K562 (cell line): Measurements from ENCODE around the gene PIH1D1. TPM values are rescaled to one million over a fixed set of nuclear protein-coding genes. Genes with fewer than 3 reads are reported as not detected.

Source experiments
- ARID1B ChIP-seq: fragments of 450-650 bp; IDR thresholded peaks from 2 replicates; pipeline ENCODE4 v1.6.1; 2016; ENCODE audit warnings: antibody characterized with exemption, mild to moderate bottlenecking, inconsistent platforms
- CXXC5 ChIP-seq: fragments of 250-450 bp; sonication (Bioruptor Pico); IDR thresholded peaks from 2 replicates; pipeline ENCODE4 v1.8.0; 2022; ENCODE audit warnings: inconsistent platforms, mild to moderate bottlenecking, moderate library complexity
- E2F5 ChIP-seq: sonication (generic); formaldehyde crosslinking; IDR thresholded peaks from 2 replicates; pipeline ENCODE4 v1.8.0; 2022; ENCODE audit warnings: mild to moderate bottlenecking, missing genetic modification reagents
- GTF2E2 ChIP-seq: fragments of 200-800 bp; sonication (Bioruptor generic); IDR thresholded peaks from 2 replicates; pipeline ENCODE4 v1.6.1; 2016; ENCODE audit warnings: missing genetic modification characterization, missing compliant biosample characterization
- HMGXB4 ChIP-seq: sonication (generic); formaldehyde crosslinking; IDR thresholded peaks from 2 replicates; pipeline ENCODE4 v1.8.1; 2023; ENCODE audit warnings: mild to moderate bottlenecking, missing genetic modification reagents
- IFI16 ChIP-seq: fragments of 250-450 bp; sonication (Bioruptor Pico); IDR thresholded peaks from 2 replicates; pipeline ENCODE4 v2.1.2; 2022; ENCODE audit warnings: mild to moderate bottlenecking, inconsistent platforms
- KAT2B ChIP-seq: IDR thresholded peaks from one replicate; pipeline ENCODE4 v1.6.1; 2012; ENCODE audit warnings: low read depth, mild to moderate bottlenecking, control low read depth, inconsistent platforms, low read length, moderate library complexity
- KLF10 ChIP-seq: fragments of 250-450 bp; sonication (Bioruptor Pico); IDR thresholded peaks from 2 replicates; pipeline ENCODE4 v1.6.1; 2021; ENCODE audit warnings: matching md5 sums
- L3MBTL2 ChIP-seq: fragments of 450-650 bp; IDR thresholded peaks from 2 replicates; pipeline ENCODE4 v1.6.1; 2016; ENCODE audit warnings: mild to moderate bottlenecking, moderate library complexity
- MAFG ChIP-seq: fragments of 450-650 bp; conservative IDR thresholded peaks from 2 replicates; pipeline ENCODE4 v1.6.1; 2016; ENCODE audit warnings: missing genetic modification characterization, missing compliant biosample characterization
- MEIS2 ChIP-seq: fragments of 450-650 bp; IDR thresholded peaks from 2 replicates; pipeline ENCODE4 v1.6.1; 2014; ENCODE audit warnings: mild to moderate bottlenecking; ENCODE audit not compliant: partially characterized antibody
- NBN ChIP-seq: fragments of 450-650 bp; IDR thresholded peaks from 2 replicates; pipeline ENCODE4 v1.6.1; 2016; ENCODE audit warnings: low read depth, mild to moderate bottlenecking
- NFATC3 ChIP-seq: fragments of 450-650 bp; IDR thresholded peaks from 2 replicates; pipeline ENCODE4 v1.6.1; 2017; ENCODE audit warnings: mild to moderate bottlenecking
- NR4A1 ChIP-seq, 2 experiments: fragments of 250-450 bp in 1 of 2; fragments of 450-650 bp in 1 of 2; sonication (Bioruptor Pico) in 1 of 2; IDR thresholded peaks; 2 replicates each; pipeline versions ENCODE4 v1.4.0 to v1.6.1; 2016 to 2020; ENCODE audit warnings: mild to moderate bottlenecking in 2 of 2, missing compliant biosample characterization in 1 of 2, missing genetic modification characterization in 1 of 2, moderate library complexity in 1 of 2
- PHB ChIP-seq: fragments of 250-450 bp; sonication (Bioruptor Pico); IDR thresholded peaks from 2 replicates; pipeline ENCODE4 v1.5.0; 2021
- PURB ChIP-seq: sonication (generic); formaldehyde crosslinking; IDR thresholded peaks from 2 replicates; pipeline ENCODE4 v1.9.0; 2021; ENCODE audit warnings: low read depth, mild to moderate bottlenecking, missing genetic modification reagents
- SMARCA4 ChIP-seq: fragments of 450-650 bp; IDR thresholded peaks from 2 replicates; pipeline ENCODE4 v1.6.1; 2016
- SP1 ChIP-seq: sonication (generic); formaldehyde crosslinking; IDR thresholded peaks from 2 replicates; pipeline ENCODE4 v1.8.1; 2022; ENCODE audit warnings: mild to moderate bottlenecking, missing genetic modification reagents
- THRA ChIP-seq: fragments of 450-650 bp; IDR thresholded peaks from 2 replicates; pipeline ENCODE4 v1.6.1; 2017; ENCODE audit warnings: mild to moderate bottlenecking, moderate library complexity
- ZBTB11 ChIP-seq, 3 experiments: fragments of 200-800 bp in 1 of 3; fragments of 250-450 bp in 1 of 3; fragments of 450-650 bp in 1 of 3; sonication (Bioruptor Pico) in 1 of 3; sonication (Bioruptor generic) in 1 of 3; formaldehyde crosslinking in 1 of 3; IDR thresholded peaks; 2 replicates each; pipeline versions ENCODE4 v1.6.1 to v1.8.0; 2016 to 2022; ENCODE audit warnings: mild to moderate bottlenecking in 2 of 3, missing genetic modification characterization in 2 of 3, missing compliant biosample characterization in 1 of 3, moderate library complexity in 1 of 3
- ZFP1 ChIP-seq: fragments of 450-650 bp; formaldehyde crosslinking; IDR thresholded peaks from 2 replicates; pipeline ENCODE4 v1.4.0; 2020; ENCODE audit warnings: mild to moderate bottlenecking, mixed read lengths
- ZNF324 ChIP-seq: fragments of 250-450 bp; sonication (Bioruptor Pico); IDR thresholded peaks from 2 replicates; pipeline ENCODE4 v1.4.0; 2020; ENCODE audit warnings: mild to moderate bottlenecking
- polyA plus RNA-seq, 8 experiments: library from polyadenylated mRNA; depleted of rRNA in 4 of 8; stranded (reverse) in 5 of 8; unstranded in 3 of 8; fragments of >200 nt; fragmentation: Nextera tagmentation in 2 of 8; fragmentation: Illumina TruSeq in 1 of 8; extraction: Ambion mirVana in 2 of 8; extraction: Trizol in 1 of 8; gene quantifications; 2 replicates each; pipeline versions ENCODE4 v1.2.1 to v1.2.3, GENCODE V29; 2011 to 2014; ENCODE audit warnings: inconsistent platforms in 1 of 8, missing spikeins in 1 of 8
- total RNA-seq, 7 experiments: library from RNA; depleted of rRNA in 6 of 7; stranded (reverse); fragments of >200 nt in 6 of 7; fragmentation: Illumina TruSeq in 2 of 7; extraction: Trizol in 2 of 7; gene quantifications; 2 replicates each; pipeline versions ENCODE4 v1.2.1 to v1.2.3, GENCODE V29; 2011 to 2021; ENCODE audit warnings: low replicate concordance in 1 of 7

PIH1D1 gene
- total and polyA plus RNA-seq, 9 of the 15 experiments (the other 6 are each of a cell fraction or from before 2014, with no cell fraction given): 26.5 to 224 (median 137) TPM

GRCh38 chr19:49451430-49452181, at the start of gene PIH1D1 (continued):
- peak; percentile 91 for TF ChIP-seq SP1
- TF ChIP-seq L3MBTL2: peak; percentile 41; the same call in 1 of the 2 replicates
- peak; percentile 72; the same call in 1 of the 2 replicates for TF ChIP-seq GTF2E2 (tag)
- TF ChIP-seq E2F5 (CRISPR knock-in tag): no peak
- TF ChIP-seq PHB (CRISPR knock-in tag): no peak
- TF ChIP-seq PURB: no peak
- TF ChIP-seq ZNF324 (CRISPR knock-in tag): no peak
- TF ChIP-seq NBN: peak; percentile 39; the same call in 1 of the 2 replicates
- no peak for TF ChIP-seq NR4A1 (CRISPR knock-in tag; IDR thresholded peaks at IDR 0.05)
- 0 out of 2 replicates have a peak, but pooled peaks have one; percentile 32 for TF ChIP-seq NR4A1 (tag; IDR thresholded peaks at IDR 0.05)
- TF ChIP-seq MAFG (tag): 0 out of 2 replicates have a peak, but pooled peaks have one; percentile 15
- TF ChIP-seq HMGXB4 (CRISPR knock-in tag): no peak
- peak; percentile 99 for TF ChIP-seq MEIS2
- no peak for TF ChIP-seq NFATC3
- TF ChIP-seq IFI16 (CRISPR knock-in tag): no peak
- no peak for TF ChIP-seq THRA
- peak; percentile 60 for TF ChIP-seq CXXC5 (CRISPR knock-in tag)
- TF ChIP-seq SMARCA4: 0 out of 2 replicates have a peak, but pooled peaks have one; percentile 13
- no peak for TF ChIP-seq KLF10 (CRISPR knock-in tag)
- TF ChIP-seq ZFP1 (CRISPR knock-in tag): no peak
- TF ChIP-seq ZBTB11 (CRISPR knock-in tag; IDR thresholded peaks at IDR 0.05): peak in 2 of 3 experiments; percentile 53 to 95; a peak in 4 of 6 replicates
- TF ChIP-seq ARID1B: no peak
- TF ChIP-seq KAT2B: no peak
